ENCODE results near the gene UNKL. TPM values are rescaled to one million over a fixed set of nuclear protein-coding genes. Genes with fewer than 3 reads are reported as not detected.

The UNKL gene
- total and polyA plus RNA-seq, 3 donors from 2014 or later: 23.7 to 49.9 (median 49.2) TPM

- Histone ChIP-seq H3K9me3 (no peaks in the 10 kb centered on the region), H3K27me3 (no peaks in the 10 kb centered on the region), H3K4me1 (no peaks in the 10 kb centered on the region), H3K4me3 (no peak overlapping the region), H3K27ac (no peak overlapping the region), H3K36me3 (ENCODE audit: low read depth, missing control alignments) (no peaks in the 10 kb centered on the region)
- TF ChIP-seq CTCF (IDR thresholded peaks at IDR 0.05) (no peak), POLR2A (IDR thresholded peaks at IDR 0.05) (no peak)
- intact Hi-C loops (cut with DNase I; ENCODE audit: low total_unique reads): no loop called here
- 92 to 95% methylated on average over 9 to 13 of the region's 13 CpGs for WGBS, 2 donors
- DNase-seq: no peak
These were observed 12.7 kb downstream of the UNKL start for GRCh38 chr16:1401758-1402154.

- DNase-seq: no peak
- Histone ChIP-seq H3K9me3 (no peaks in the 10 kb centered on the region), H3K4me3 (no peak overlapping the region), H3K36me3 (ENCODE audit: low read depth, missing control alignments) (no peaks in the 10 kb centered on the region), H3K27ac (no peak overlapping the region), H3K27me3 (no peaks in the 10 kb centered on the region), H3K4me1 (no peaks in the 10 kb centered on the region)
- 92 to 93% methylated on average over 17 to 29 of the region's 29 CpGs for WGBS, 2 donors
- no peak for TF ChIP-seq POLR2A (IDR thresholded peaks at IDR 0.05)
- no peak for TF ChIP-seq CTCF (IDR thresholded peaks at IDR 0.05)
- intact Hi-C loops (cut with DNase I; ENCODE audit: low total_unique reads): no loop called here
These were observed 13.3 kb downstream of the UNKL start for GRCh38 chr16:1401061-1401757.

- no peaks in the 10 kb centered on the region for H3K9me3 ChIP-seq
- no peak overlapping the region for H3K4me3 ChIP-seq
- no peaks in the 10 kb centered on the region for H3K36me3 ChIP-seq (ENCODE audit: low read depth, missing control alignments)
- DNase-seq: no peak
- WGBS, 2 donors: 94 to 99% methylated on average over 12 to 38 of the region's 38 CpGs
- no peaks in the 10 kb centered on the region for H3K4me1 ChIP-seq
- H3K27ac ChIP-seq: no peak overlapping the region
- TF ChIP-seq CTCF (IDR thresholded peaks at IDR 0.05) (no peak), POLR2A (IDR thresholded peaks at IDR 0.05) (no peak)
- no peaks in the 10 kb centered on the region for H3K27me3 ChIP-seq
- intact Hi-C loops (cut with DNase I; ENCODE audit: low total_unique reads): no loop called here
These were observed 15.5 kb downstream of the UNKL start for GRCh38 chr16:1398826-1399581.

- no peaks in the 10 kb centered on the region for H3K36me3 ChIP-seq (ENCODE audit: low read depth, missing control alignments)
- H3K9me3 ChIP-seq: no peaks in the 10 kb centered on the region
- WGBS, 2 donors: 93 to 96% methylated on average over 9 of the region's 9 CpGs
- TF ChIP-seq POLR2A (IDR thresholded peaks at IDR 0.05) (no peak), CTCF (IDR thresholded peaks at IDR 0.05) (no peak)
- intact Hi-C loops (cut with DNase I; ENCODE audit: low total_unique reads): no loop called here
- no peaks in the 10 kb centered on the region for H3K4me1 ChIP-seq
- no peaks in the 10 kb centered on the region for H3K27me3 ChIP-seq
- no peak for DNase-seq
- H3K27ac ChIP-seq: no peak overlapping the region
- H3K4me3 ChIP-seq: no peak overlapping the region
These were observed 16.2 kb downstream of the UNKL start for GRCh38 chr16:1398351-1398750.
